ENCODE results near the gene SLC16A13.

SLC16A13 gene

GRCh38 chr17:7014261-7014994, 21.4 kb upstream of the SLC16A13 start:
- peak; percentile 75 for DNase-seq (ENCODE audit: low read depth)

- DNase-seq (ENCODE audit: low read depth), result no peak
These were observed 20.5 kb upstream of the SLC16A13 start for GRCh38 chr17:7014995-7015958.

GRCh38 chr17:7016418-7016817, 19.4 kb upstream of the SLC16A13 start:
- DNase-seq (ENCODE audit: low read depth), result no peak

GRCh38 chr17:7016886-7017826, 18.7 kb upstream of the SLC16A13 start:
- no peak for DNase-seq (ENCODE audit: low read depth)

GRCh38 chr17:7017827-7018200, 18.0 kb upstream of the SLC16A13 start:
- no peak for DNase-seq (ENCODE audit: low read depth)

- DNase-seq (ENCODE audit: low read depth), result no peak
These were observed 17.4 kb upstream of the SLC16A13 start for GRCh38 chr17:7018331-7018964.

GRCh38 chr17:7019367-7019766, 16.4 kb upstream of the SLC16A13 start:
- DNase-seq (ENCODE audit: low read depth), result no peak

- no peak for DNase-seq (ENCODE audit: low read depth)
These were observed 15.8 kb upstream of the SLC16A13 start for GRCh38 chr17:7019839-7020519.

GRCh38 chr17:7020894-7021664, 14.7 kb upstream of the SLC16A13 start:
- DNase-seq (ENCODE audit: low read depth), result no peak

- DNase-seq (ENCODE audit: low read depth), result no peak
These were observed 13.6 kb upstream of the SLC16A13 start for GRCh38 chr17:7021993-7022778.

GRCh38 chr17:7022781-7023571, 12.8 kb upstream of the SLC16A13 start, which contains the start of gene BCL6B:
Gene BCL6B, plus strand, starts transcription at chr17:7023050. Its CDS starts 622 bp downstream, at chr17:7023672.
- DNase-seq (ENCODE audit: low read depth), result no peak

- DNase-seq (ENCODE audit: low read depth), result no peak
These were observed 12.0 kb upstream of the SLC16A13 start for GRCh38 chr17:7023576-7024401.

GRCh38 chr17:7024402-7024785, 11.4 kb upstream of the SLC16A13 start:
- DNase-seq (ENCODE audit: low read depth), result no peak

GRCh38 chr17:7025245-7025644, 10.6 kb upstream of the SLC16A13 start:
- no peak for DNase-seq (ENCODE audit: low read depth)

GRCh38 chr17:7026471-7027115, 9.2 kb upstream of the SLC16A13 start:
- DNase-seq (ENCODE audit: low read depth), result no peak

GRCh38 chr17:7027335-7027734, 8.5 kb upstream of the SLC16A13 start:
- DNase-seq (ENCODE audit: low read depth), result no peak

GRCh38 chr17:7029096-7029495, 6.7 kb upstream of the SLC16A13 start:
- no peak for DNase-seq (ENCODE audit: low read depth)
